Brain microvascular endothelial cell (primary cell): ENCODE results near the gene SPNS2.

Experiments used
- DNase-seq: peaks from one replicate; pipeline ENCODE4 v3.0.0-alpha.2; 2020
- H3K27ac ChIP-seq: fragments of 250-450 bp; sonication (Bioruptor Pico); 2 replicates; pipeline ENCODE4 v1.5.1; 2020; ENCODE audit warnings: mild to moderate bottlenecking, moderate library complexity
- H3K27me3 ChIP-seq: fragments of 250-450 bp; sonication (Bioruptor Pico); replicated peaks from 2 replicates; pipeline ENCODE4 v1.5.1; 2020; ENCODE audit warnings: mild to moderate bottlenecking
- H3K36me3 ChIP-seq: fragments of 250-450 bp; sonication (Bioruptor Pico); replicated peaks from 2 replicates; pipeline ENCODE4 v1.5.1; 2020; ENCODE audit warnings: mild to moderate bottlenecking
- H3K4me3 ChIP-seq: 2 replicates; pipeline ENCODE4 v1.5.1; 2011; ENCODE audit warnings: low read depth, mild to moderate bottlenecking, control low read depth, low read length, moderate library complexity
- in situ Hi-C: cut with HindIII; loops from 2 replicates; pipeline ENCODE4 v1.10.0; 2017; ENCODE audit warnings: low sequenced_read_pairs, low pct_ligation_motif_present
- TF ChIP-seq, protein P1 (sequence below): IDR thresholded peaks from 2 replicates; pipeline ENCODE4 v1.5.1; 2011; ENCODE audit warnings: low read depth, mild to moderate bottlenecking, moderate library complexity, low read length, control low read depth, inconsistent platforms; ENCODE audit errors: missing control alignments

Gene SPNS2

DNA sequence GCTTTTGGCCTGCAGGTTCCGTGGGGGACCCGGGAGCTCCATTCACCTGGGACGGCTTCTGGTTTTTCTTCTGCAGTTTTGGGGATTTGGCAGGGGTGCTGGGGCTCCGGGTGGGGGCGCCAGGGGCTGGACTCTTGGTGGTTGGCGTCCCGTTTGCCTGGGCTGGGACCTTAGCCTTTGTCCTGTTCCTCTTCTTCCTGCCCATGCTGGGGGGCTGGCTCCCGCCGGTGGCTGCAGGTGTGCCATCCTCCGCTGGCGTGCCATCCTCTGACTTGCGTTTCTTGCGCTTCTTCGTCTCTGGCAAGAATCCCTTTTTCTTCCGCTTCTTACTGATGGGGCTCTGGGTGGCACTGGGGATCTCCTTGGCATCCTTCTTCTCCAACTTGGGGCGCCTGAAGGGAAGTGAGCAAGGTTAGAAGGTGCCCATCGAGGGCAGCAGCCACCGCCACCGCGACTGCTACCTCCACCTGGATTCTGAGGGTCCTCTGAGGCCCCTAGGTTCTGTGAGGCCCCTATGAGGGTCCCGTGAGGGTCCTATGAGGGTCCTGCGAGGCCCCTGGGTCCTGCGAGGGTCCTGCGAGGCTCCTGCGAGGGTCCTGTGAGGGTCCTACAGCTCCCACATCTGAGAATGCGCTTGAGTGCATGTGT lies 41.0 kb downstream of the SPNS2 start:
- in situ Hi-C loops: no loop called here
- H3K36me3 ChIP-seq: peaks cover 43% of the 10 kb centered on the region
- H3K27me3 ChIP-seq: no peaks in the 10 kb centered on the region
- no peak for DNase-seq
- TF ChIP-seq, protein P1, sequence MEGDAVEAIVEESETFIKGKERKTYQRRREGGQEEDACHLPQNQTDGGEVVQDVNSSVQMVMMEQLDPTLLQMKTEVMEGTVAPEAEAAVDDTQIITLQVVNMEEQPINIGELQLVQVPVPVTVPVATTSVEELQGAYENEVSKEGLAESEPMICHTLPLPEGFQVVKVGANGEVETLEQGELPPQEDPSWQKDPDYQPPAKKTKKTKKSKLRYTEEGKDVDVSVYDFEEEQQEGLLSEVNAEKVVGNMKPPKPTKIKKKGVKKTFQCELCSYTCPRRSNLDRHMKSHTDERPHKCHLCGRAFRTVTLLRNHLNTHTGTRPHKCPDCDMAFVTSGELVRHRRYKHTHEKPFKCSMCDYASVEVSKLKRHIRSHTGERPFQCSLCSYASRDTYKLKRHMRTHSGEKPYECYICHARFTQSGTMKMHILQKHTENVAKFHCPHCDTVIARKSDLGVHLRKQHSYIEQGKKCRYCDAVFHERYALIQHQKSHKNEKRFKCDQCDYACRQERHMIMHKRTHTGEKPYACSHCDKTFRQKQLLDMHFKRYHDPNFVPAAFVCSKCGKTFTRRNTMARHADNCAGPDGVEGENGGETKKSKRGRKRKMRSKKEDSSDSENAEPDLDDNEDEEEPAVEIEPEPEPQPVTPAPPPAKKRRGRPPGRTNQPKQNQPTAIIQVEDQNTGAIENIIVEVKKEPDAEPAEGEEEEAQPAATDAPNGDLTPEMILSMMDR: no peak
- H3K27ac ChIP-seq: no peak overlapping the region
- no peak overlapping the region for H3K4me3 ChIP-seq

- Histone ChIP-seq H3K27me3 (no peaks in the 10 kb centered on the region), H3K36me3 (peaks cover 43% of the 10 kb centered on the region), H3K27ac (no peak overlapping the region), H3K4me3 (no peak overlapping the region)
- TF ChIP-seq, protein P1: peak; percentile 36
- in situ Hi-C loops: no loop called here
- DNase-seq: no peak
Observed at GRCh38 chr17:4540224-4540651, 41.6 kb downstream of the SPNS2 start.

- no peak overlapping the region for H3K27ac ChIP-seq
- TF ChIP-seq, protein P1: no peak
- no peak overlapping the region for H3K4me3 ChIP-seq
- peaks cover 43% of the 10 kb centered on the region for H3K36me3 ChIP-seq
- in situ Hi-C loops: no loop called here
- H3K27me3 ChIP-seq: no peaks in the 10 kb centered on the region
- DNase-seq: no peak
Observed at GRCh38 chr17:4540687-4541327, 42.1 kb downstream of the SPNS2 start.

GRCh38 chr17:4541328-4542002 lies 42.8 kb downstream of the SPNS2 start:
- H3K4me3 ChIP-seq: no peak overlapping the region
- H3K36me3 ChIP-seq: peaks cover 46% of the 10 kb centered on the region
- in situ Hi-C loops: no loop called here
- DNase-seq: no peak
- TF ChIP-seq, protein P1: no peak
- H3K27ac ChIP-seq: no peak overlapping the region
- H3K27me3 ChIP-seq: no peaks in the 10 kb centered on the region

DNA sequence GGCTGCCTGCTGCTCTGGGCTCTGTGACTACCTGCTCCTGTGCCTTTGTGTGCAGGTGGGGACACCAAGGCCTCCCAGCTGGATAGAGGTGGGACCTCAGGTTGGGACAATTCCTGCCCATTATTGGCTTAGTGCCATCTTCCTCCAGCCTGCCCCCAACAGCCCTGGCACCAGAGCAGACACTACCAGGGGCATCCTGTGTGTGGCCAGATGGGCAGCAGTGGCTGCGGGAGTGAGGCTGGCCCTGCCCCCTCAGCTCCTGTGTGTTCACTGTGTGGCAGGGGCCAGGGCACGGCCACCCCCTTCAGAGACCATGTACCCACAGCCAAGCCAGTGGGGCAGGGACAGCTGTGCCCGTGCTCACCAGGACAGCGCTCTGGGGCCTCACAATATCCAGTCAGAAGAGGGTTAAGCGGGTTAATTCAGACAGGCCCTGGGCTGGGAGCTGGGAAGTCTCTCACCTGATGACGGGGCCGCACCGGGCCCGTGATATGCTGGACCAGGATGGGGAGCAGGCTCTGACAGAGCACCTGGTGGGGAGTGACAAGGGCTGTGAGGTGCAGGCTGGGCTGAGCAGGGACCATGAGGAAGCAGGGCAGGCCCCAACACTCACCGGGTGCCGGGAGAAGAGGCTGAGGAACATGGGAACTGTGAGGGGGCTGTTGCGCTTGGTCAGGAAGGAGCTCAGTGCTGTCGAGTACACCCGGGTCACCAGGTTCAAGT lies 43.5 kb downstream of the SPNS2 start:
- TF ChIP-seq, protein P1: no peak
- in situ Hi-C loops: no loop called here
- Histone ChIP-seq H3K27me3 (no peaks in the 10 kb centered on the region), H3K27ac (no peak overlapping the region), H3K36me3 (peaks cover 50% of the 10 kb centered on the region), H3K4me3 (no peak overlapping the region)
- DNase-seq: no peak
